ENCODE measurements around the gene HNRNPR.
"Not testable (repeated sequence)": the region's sequence is repeated elsewhere in the genome, so short reads cannot be mapped to it uniquely, and the experiment has no call there.

HNRNPR gene

GRCh38 chr1:23322770-23323169 lies 21.3 kb downstream of the HNRNPR start:
- no peak for DNase-seq

DNA sequence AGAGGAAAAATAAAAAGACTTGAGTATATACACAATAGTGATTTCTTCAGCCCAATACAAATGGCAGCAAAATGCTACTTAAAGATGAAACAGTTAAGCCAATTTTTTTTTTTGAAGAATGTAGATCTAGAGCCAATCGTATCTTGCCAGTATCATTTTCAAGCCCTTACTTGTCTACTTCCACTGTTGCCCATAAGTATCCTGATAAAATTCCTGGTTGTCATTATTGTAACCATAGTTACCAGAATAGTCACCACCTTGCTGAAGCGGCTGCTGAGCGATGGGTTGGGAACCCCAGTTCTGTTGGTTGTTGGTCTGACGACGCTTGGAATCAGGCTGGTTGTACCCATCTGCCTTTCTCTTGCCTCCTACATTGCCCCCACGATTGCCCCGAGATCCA lies 33.8 kb downstream of the HNRNPR start:
- not testable (repeated sequence) for DNase-seq

GRCh38 chr1:23304140-23304620 lies 39.9 kb downstream of the HNRNPR start:
- DNase-seq, result no peak

GRCh38 chr1:23303524-23303923 lies 40.6 kb downstream of the HNRNPR start:
- DNase-seq, result no peak

DNA sequence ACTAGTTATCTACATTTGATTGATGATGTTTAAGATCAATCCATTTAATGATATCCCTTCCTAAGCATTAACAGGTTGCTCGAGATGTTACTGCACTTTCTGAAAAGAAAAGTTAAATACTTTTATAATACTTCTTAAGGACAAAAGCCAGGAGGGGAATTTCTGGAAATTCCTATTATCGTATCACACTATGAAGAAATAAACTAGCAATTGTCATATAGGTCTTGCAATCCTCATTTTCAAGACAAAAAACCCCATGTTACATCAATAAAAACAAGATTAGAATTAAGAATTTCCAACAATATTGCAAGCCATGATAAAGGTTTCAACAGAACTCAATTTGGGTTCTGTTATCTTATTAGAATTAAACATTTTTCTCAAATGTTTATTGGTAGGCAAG lies 47.2 kb downstream of the HNRNPR start:
- DNase-seq, result no peak

- DNase-seq, result no peak
These were observed 52.4 kb downstream of the HNRNPR start for GRCh38 chr1:23291706-23292105.

DNA sequence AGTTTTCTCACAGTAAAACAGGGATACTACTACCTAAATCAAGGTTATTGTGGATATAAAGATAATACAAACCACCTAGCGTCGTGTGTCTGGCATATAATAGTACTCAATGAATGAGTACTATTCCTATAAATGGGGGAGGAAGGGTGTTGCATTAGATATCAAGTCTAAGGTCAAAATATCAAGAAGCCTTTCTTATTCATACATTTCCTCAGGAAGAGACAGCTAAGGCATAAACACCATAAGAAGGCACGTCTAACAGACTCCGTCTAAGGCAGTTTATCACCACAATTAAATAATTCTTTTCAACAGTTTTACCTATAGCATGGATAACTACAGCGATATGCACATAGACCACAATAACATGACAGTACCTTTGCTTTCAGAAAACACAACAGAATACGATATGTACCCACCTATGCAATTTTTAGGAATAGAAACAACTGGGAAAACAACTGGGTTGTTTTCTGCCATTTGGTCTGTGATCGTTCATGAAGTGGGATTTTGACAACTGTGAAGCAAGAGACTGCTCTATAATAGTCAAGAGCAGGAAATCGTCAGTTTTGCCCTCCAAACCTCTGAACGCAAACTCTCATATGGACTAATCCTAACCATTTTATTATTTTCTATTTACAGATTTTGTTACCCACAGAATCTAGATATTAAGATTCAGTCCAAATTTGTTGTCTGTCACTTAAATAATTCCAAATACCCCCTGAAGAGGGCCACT lies 53.1 kb downstream of the HNRNPR start:
- DNase-seq, result no peak

GRCh38 chr1:23288671-23289070 lies 55.4 kb downstream of the HNRNPR start:
- no peak for DNase-seq

GRCh38 chr1:23288201-23288600 lies 55.9 kb downstream of the HNRNPR start:
- no peak for DNase-seq

- no peak for DNase-seq
These were observed 57.7 kb downstream of the HNRNPR start for GRCh38 chr1:23286401-23286800.

GRCh38 chr1:23283667-23284602 lies 60.1 kb downstream of the HNRNPR start:
- no peak for DNase-seq

DNA sequence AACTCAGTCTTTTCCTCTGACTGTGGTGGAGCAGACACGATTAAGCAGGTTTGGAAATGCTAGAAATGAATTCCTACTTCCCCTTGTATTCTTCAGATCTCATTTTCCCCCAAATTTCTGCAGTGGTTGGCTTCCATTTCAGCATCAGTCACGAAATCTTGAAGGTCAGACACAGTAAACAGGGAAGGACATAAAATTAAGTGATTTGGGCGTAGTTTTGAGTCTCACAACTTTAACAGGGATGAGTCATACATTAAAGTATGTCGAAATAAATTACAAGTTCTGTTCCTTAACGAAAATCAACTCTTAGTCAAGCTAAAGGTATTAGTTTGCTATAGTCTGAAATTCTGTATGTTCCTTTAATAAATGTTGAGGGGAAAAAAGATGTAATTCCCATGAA lies 61.1 kb downstream of the HNRNPR start:
- no peak for DNase-seq

GRCh38 chr1:23278717-23279116 lies 65.4 kb downstream of the HNRNPR start:
- no peak for DNase-seq

GRCh38 chr1:23276531-23276930 lies 67.6 kb downstream of the HNRNPR start:
- no peak for DNase-seq

- DNase-seq, result no peak
These were observed 70.0 kb downstream of the HNRNPR start for GRCh38 chr1:23274134-23274505.

DNA sequence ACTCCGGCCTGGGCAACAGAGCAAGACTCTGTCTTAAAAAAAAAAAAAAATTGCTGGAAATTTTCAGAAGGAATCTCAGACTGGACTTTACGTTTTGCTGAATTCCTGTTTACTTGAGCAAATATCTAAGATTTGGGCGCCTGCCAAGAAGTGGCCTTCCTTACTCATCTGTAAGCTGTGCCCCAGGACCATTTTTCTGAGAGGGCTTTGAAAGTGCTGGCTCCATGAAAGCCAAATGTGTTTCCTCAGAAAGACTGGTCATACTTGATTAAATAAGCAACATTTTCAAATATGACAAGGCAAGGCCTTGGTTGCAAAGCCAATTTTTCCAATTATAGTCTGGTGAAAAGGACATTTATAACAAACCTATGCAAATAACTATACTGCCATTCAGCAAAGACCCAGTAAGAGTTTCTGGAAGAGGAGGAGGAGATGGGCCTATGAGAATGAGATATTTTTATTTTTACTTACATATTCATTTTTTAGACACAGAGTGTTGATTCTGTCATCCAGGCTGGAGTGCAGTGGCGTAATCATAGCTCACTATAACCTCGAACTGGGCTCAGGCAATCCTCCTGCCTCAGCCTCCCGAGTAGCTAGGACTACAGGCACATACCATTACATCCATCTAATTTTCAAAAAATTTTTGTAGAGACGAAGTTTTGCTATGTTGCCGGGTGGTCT lies 70.5 kb downstream of the HNRNPR start:
- no peak for DNase-seq

GRCh38 chr1:23263380-23263887 lies 80.7 kb downstream of the HNRNPR start:
- DNase-seq, result no peak

GRCh38 chr1:23258082-23258481 lies 86.0 kb downstream of the HNRNPR start:
- not testable (repeated sequence) for DNase-seq

GRCh38 chr1:23257371-23257770 lies 86.7 kb downstream of the HNRNPR start:
- DNase-seq, result not testable (repeated sequence)

All from NCI-H2171 (cell line).